Measurements from ENCODE around the gene ZNF143. TPM values are rescaled to one million over a fixed set of nuclear protein-coding genes. Genes with fewer than 3 reads are reported as not detected.
A peak's percentile ranks its signal among the peaks of the same experiment; 100 is the strongest.

ZNF143 gene
- total and polyA plus RNA-seq, 2 of the 4 experiments (the other 2 are of a cell fraction) = 23.8 to 49.6 TPM

GRCh38 chr11:9568854-9569587 is 108.2 kb downstream of the ZNF143 start:
- H4K8ac ChIP-seq (ENCODE audit: low read depth in 2 of 2, low read length in 2 of 2) = peak overlapping the region; percentile 56 to 72
- no peak overlapping the region for H2AK9ac ChIP-seq (replicated peaks; ENCODE audit: low read depth, low read length, poor library complexity)
- H3K14ac ChIP-seq (replicated peaks; ENCODE audit: low read depth, low read length) = peak overlapping the region; percentile 44
- H3K4me1 ChIP-seq (ENCODE audit: control insufficient read depth, insufficient read depth, low read length) = peaks cover 8% of the 10 kb centered on the region
- peak overlapping the region; percentile 16; the same call in 1 of the 2 replicates for H3K23ac ChIP-seq (ENCODE audit: low read depth, low read length)
- H2AFZ ChIP-seq (replicated peaks; ENCODE audit: low read length, poor library complexity) = peak overlapping the region; percentile 52
- ATAC-seq (ENCODE audit: low read depth) (peak; percentile 6; the same call in 1 of the 2 replicates), DNase-seq (peak; percentile 89)
- H3K9me1 ChIP-seq (ENCODE audit: insufficient read depth, low read length) = peaks cover 13% of the 10 kb centered on the region
- no CpG with 5 or more reads among the region's 7 CpGs for WGBS, 2 experiments (ENCODE audit: extremely low coverage in 2 of 2, insufficient read length in 1 of 2)
- intact Hi-C loops (cut with micrococcal nuclease) = no loop called here
- peaks cover 3 to 32% of the 10 kb centered on the region in 2 experiments; a peak in 3 of 4 replicates for H3K79me1 ChIP-seq (ENCODE audit: low read depth in 1 of 2, low read length in 2 of 2)
- H3K56ac ChIP-seq (ENCODE audit: extremely low read depth, insufficient read depth, low read length) = peak overlapping the region; percentile 82
- peak overlapping the region; percentile 31; the same call in 1 of the 2 replicates for H3K18ac ChIP-seq (ENCODE audit: low read depth, low read length)
- H3K36me3 ChIP-seq (ENCODE audit: control insufficient read depth, insufficient read depth, low read length) = no peaks in the 10 kb centered on the region
- ChIA-PET POLR2A (ENCODE audit: unreplicated experiment) (no interaction called here), CTCF (interaction anchor here (0.7 kb wide), 1 partner anchor 18 kb away, joined by 3 read pairs; no protein-coding TSS in a partner anchor)
- peak overlapping the region; percentile 90 for H4K91ac ChIP-seq (ENCODE audit: insufficient read depth, low read depth, low read length)
- peak overlapping the region; percentile 37 for H3K27ac ChIP-seq (ENCODE audit: insufficient read depth, low read length)
- no TSS peak for BruUV-seq (replicated peaks)
- no peaks in the 10 kb centered on the region for H4K20me1 ChIP-seq (ENCODE audit: insufficient read depth, low read length)
- peak overlapping the region; percentile 33; the same call in 1 of the 2 replicates for H3K9ac ChIP-seq (ENCODE audit: low read depth, low read length)
- peak overlapping the region; percentile 93 for H2BK120ac ChIP-seq (ENCODE audit: low read depth, low read length)
- peak overlapping the region; percentile 76 for H2BK5ac ChIP-seq (ENCODE audit: low read depth, low read length, poor library complexity, severe bottlenecking)
- H3K9me3 ChIP-seq (ENCODE audit: control insufficient read depth, insufficient read depth, low read length) = no peaks in the 10 kb centered on the region
- peak overlapping the region; percentile 84 for H2AK5ac ChIP-seq (ENCODE audit: low read depth, low read length)
- H3K27me3 ChIP-seq (ENCODE audit: control insufficient read depth, insufficient read depth, low read length) = no peaks in the 10 kb centered on the region
- H3K4me2 ChIP-seq (ENCODE audit: low read depth, low read length) = peak overlapping the region; percentile 58
- H3K4ac ChIP-seq (ENCODE audit: low read depth, low read length) = peak overlapping the region; percentile 92
- in situ Hi-C loops (cut with MboI; ENCODE audit: low sequenced_read_pairs) = no loop called here
- H2BK15ac ChIP-seq (ENCODE audit: low read depth, low read length) = peak overlapping the region; percentile 4; the same call in 2 of the 3 replicates
- H3K4me3 ChIP-seq (ENCODE audit: insufficient read depth, low read depth, low read length) = no peak overlapping the region
- H4K5ac ChIP-seq (ENCODE audit: low read depth, low read length) = peak overlapping the region; percentile 19; the same call in 1 of the 2 replicates
- dilution Hi-C loops (cut with HindIII; ENCODE audit: low sequenced_read_pairs, unreplicated experiment) = no loop called here
- peak overlapping the region; percentile 73 for H2BK20ac ChIP-seq (ENCODE audit: low read depth, low read length)
- TF ChIP-seq CTCF (conservative IDR thresholded peaks at IDR 0.05; ENCODE audit: low read depth, low read length) (no peak), POLR2A (IDR thresholded peaks at IDR 0.05; ENCODE audit: low read depth, low read length) (peak; percentile 86), MXI1 (IDR thresholded peaks at IDR 0.05; ENCODE audit: borderline replicate concordance, low read depth, low read length) (peak; percentile 37; the same call in 1 of the 2 replicates), ELK1 (IDR thresholded peaks at IDR 0.05; ENCODE audit: borderline replicate concordance, low read depth, low read length) (no peak), NFE2L2 (IDR thresholded peaks at IDR 0.05; ENCODE audit: low read depth, low read length) (no peak), USF2 (IDR thresholded peaks at IDR 0.05; ENCODE audit: low read depth, low read length) (no peak), RAD21 (IDR thresholded peaks at IDR 0.05; ENCODE audit: low read length) (peak; percentile 13; the same call in 1 of the 2 replicates), RFX5 (IDR thresholded peaks at IDR 0.05; ENCODE audit: low read depth, low read length) (peak; percentile 58; the same call in 1 of the 2 replicates), CEBPB (IDR thresholded peaks at IDR 0.05; ENCODE audit: low read depth, low read length) (peak; percentile 37; the same call in 1 of the 2 replicates), MAZ (IDR thresholded peaks at IDR 0.05; ENCODE audit: borderline replicate concordance, low read depth, low read length) (peak; percentile 9; the same call in 1 of the 2 replicates), MAFK (IDR thresholded peaks at IDR 0.05; ENCODE audit: low read depth, low read length) (no peak), RCOR1 (IDR thresholded peaks at IDR 0.05; ENCODE audit: insufficient replicate concordance, low read length) (no peak), BHLHE40 (IDR thresholded peaks at IDR 0.05; ENCODE audit: low read depth, low read length) (no peak; the same call in 1 of the 2 replicates), FOS (IDR thresholded peaks at IDR 0.05; ENCODE audit: low read depth, low read length) (no peak)
